ENCODE data around the gene GRID2.

DNA sequence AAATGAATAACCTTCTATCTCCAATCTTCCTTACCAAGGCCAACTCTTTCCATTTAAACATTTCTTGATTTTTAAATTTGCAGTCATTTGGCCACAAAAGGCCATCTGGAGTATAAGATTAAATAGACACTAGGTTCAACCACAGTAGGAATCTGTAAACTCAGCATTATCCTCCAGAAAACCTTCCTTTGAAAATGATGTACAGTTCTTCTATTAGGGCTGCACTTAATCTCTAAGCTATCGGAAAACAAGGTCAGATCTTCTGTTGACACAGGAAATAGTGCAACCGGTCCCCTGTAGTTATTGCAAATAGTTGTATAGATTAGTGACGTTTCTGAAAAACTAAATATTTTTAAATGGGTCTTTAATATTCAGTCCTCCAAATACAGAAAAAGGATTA lies 1165.8 kb downstream of the GRID2 start:
- TF ChIP-seq BCL11A (IDR thresholded peaks at IDR 0.05; ENCODE audit: low read depth, low read length) (no peak), YY1 (IDR thresholded peaks at IDR 0.05; ENCODE audit: low read depth, low read length) (no peak), EP300 (IDR thresholded peaks at IDR 0.05; ENCODE audit: borderline replicate concordance in 1 of 2, control insufficient read depth in 1 of 2, low read depth in 2 of 2, low read length in 2 of 2) (no peak), RAD21 (IDR thresholded peaks at IDR 0.05; ENCODE audit: insufficient read depth, low read depth, low read length) (no peak), STAT1 (conservative IDR thresholded peaks at IDR 0.05) (no peak), RBBP5 (conservative IDR thresholded peaks at IDR 0.05) (no peak), TCF3 (IDR thresholded peaks at IDR 0.05; ENCODE audit: borderline replicate concordance, insufficient read depth, low read depth, low read length) (no peak)
- TF ChIP-seq, protein P1, sequence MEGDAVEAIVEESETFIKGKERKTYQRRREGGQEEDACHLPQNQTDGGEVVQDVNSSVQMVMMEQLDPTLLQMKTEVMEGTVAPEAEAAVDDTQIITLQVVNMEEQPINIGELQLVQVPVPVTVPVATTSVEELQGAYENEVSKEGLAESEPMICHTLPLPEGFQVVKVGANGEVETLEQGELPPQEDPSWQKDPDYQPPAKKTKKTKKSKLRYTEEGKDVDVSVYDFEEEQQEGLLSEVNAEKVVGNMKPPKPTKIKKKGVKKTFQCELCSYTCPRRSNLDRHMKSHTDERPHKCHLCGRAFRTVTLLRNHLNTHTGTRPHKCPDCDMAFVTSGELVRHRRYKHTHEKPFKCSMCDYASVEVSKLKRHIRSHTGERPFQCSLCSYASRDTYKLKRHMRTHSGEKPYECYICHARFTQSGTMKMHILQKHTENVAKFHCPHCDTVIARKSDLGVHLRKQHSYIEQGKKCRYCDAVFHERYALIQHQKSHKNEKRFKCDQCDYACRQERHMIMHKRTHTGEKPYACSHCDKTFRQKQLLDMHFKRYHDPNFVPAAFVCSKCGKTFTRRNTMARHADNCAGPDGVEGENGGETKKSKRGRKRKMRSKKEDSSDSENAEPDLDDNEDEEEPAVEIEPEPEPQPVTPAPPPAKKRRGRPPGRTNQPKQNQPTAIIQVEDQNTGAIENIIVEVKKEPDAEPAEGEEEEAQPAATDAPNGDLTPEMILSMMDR (IDR thresholded peaks at IDR 0.05 in 2 of 3, conservative IDR thresholded peaks at IDR 0.05 in 1 of 3; ENCODE audit: control insufficient read depth in 2 of 3, extremely low read depth in 1 of 3, insufficient read depth in 1 of 3, low read depth in 3 of 3, low read length in 3 of 3) = no peak
- TF ChIP-seq, protein P2, sequence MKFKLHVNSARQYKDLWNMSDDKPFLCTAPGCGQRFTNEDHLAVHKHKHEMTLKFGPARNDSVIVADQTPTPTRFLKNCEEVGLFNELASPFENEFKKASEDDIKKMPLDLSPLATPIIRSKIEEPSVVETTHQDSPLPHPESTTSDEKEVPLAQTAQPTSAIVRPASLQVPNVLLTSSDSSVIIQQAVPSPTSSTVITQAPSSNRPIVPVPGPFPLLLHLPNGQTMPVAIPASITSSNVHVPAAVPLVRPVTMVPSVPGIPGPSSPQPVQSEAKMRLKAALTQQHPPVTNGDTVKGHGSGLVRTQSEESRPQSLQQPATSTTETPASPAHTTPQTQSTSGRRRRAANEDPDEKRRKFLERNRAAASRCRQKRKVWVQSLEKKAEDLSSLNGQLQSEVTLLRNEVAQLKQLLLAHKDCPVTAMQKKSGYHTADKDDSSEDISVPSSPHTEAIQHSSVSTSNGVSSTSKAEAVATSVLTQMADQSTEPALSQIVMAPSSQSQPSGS (IDR thresholded peaks at IDR 0.05; ENCODE audit: low read length) = no peak
- TF ChIP-seq, protein P3, sequence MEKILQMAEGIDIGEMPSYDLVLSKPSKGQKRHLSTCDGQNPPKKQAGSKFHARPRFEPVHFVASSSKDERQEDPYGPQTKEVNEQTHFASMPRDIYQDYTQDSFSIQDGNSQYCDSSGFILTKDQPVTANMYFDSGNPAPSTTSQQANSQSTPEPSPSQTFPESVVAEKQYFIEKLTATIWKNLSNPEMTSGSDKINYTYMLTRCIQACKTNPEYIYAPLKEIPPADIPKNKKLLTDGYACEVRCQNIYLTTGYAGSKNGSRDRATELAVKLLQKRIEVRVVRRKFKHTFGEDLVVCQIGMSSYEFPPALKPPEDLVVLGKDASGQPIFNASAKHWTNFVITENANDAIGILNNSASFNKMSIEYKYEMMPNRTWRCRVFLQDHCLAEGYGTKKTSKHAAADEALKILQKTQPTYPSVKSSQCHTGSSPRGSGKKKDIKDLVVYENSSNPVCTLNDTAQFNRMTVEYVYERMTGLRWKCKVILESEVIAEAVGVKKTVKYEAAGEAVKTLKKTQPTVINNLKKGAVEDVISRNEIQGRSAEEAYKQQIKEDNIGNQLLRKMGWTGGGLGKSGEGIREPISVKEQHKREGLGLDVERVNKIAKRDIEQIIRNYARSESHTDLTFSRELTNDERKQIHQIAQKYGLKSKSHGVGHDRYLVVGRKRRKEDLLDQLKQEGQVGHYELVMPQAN (conservative IDR thresholded peaks at IDR 0.05) = no peak

All from GM12878 (cell line).